ENCODE data around the gene SLC14A1.

DNA sequence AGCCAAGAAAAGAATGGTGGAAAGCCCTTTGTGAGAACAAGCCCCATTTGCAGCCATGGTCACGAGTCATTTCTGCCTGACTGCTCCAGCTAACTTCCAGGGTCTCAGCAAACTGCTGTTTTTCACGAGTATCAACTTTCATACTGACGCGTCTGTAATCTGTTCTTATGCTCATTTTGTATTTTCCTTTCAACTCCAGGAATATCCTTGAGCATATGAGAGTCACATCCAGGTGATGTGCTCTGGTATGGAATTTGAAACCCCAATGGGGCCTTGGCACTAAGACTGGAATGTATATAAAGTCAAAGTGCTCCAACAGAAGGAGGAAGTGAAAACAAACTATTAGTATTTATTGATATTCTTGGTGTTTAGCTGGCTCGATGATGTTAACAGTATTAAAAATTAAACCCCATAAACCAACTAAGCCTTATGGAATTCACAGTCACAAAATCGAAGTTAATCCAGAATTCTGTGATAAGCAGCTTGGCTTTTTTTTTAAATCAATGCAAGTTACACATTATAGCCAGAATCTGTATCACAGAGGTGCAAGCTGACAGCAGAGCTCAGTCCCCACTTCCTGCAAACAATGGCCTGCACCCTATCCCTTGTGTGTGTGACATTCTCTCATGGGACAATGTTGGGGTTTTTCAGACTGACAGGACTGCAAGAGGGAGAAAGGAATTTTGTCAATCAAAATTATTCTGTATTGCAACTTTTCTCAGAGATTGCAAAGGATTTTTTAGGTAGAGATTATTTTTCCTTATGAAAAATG, 26.1 kb downstream of the SLC14A1 start:
- TF ChIP-seq POLR2A (IDR thresholded peaks at IDR 0.05; ENCODE audit: low read length) (no peak), GATA1 (IDR thresholded peaks at IDR 0.05; ENCODE audit: low read depth, low read length) (no peak)
